HepG2 (cell line): ENCODE results near the gene PHIP. TPM values are rescaled to one million over a fixed set of nuclear protein-coding genes. Genes with fewer than 3 reads are reported as not detected.

Source experiments
- ATAC-seq: fragments of 200-7000 bp; cut with Tn5 transposase; 3 replicates; pipeline ENCODE4 v1.9.1; 2020; ENCODE audit warnings: mild to moderate bottlenecking, moderate library complexity
- BruUV-seq: library from RNA; stranded (reverse); fragments of 400-500 nt; replicated peaks from 2 replicates; lab custom pipeline; 2021; lab: Mats Ljungman, UMichigan
- CTCF ChIA-PET: fragments of 300-600 bp; formaldehyde crosslinking; extraction: SDS; loops from one replicate; lab custom pipeline; 2021; ENCODE audit warnings: low total read pairs, inconsistent platforms, low intra/inter-chr PET ratio; lab: Yijun Ruan, JAX
- POLR2A ChIA-PET: fragments of 350-600 bp; sonication (Branson Sonifier 250); formaldehyde crosslinking; loops from one replicate; lab custom pipeline; 2020; ENCODE audit warnings: antibody characterized with exemption, inconsistent platforms; lab: Yijun Ruan, JAX
- DNase-seq: peaks from one replicate; pipeline ENCODE4 v3.0.0-alpha.2; 2015; ENCODE audit warnings: low spot score
- FAIRE-seq: peaks from 3 replicates; lab custom pipeline; 2011; peaks lifted over from hg19 to GRCh38; lab: Jason Lieb, UNC
- H2AFZ ChIP-seq: one replicate; pipeline ENCODE4 v1.6.1; 2011; ENCODE audit warnings: low read length, inconsistent platforms
- H3K27ac ChIP-seq: fragments of 300-600 bp; 3 replicates; pipeline ENCODE4 v1.8.0; 2011; ENCODE audit warnings: mixed run types, mild to moderate bottlenecking, mixed read lengths, low read length, inconsistent platforms; ENCODE audit not compliant: insufficient read depth; ENCODE audit errors: extremely low read length
- H3K27me3 ChIP-seq, 2 experiments: fragments of 200-600 bp in 1 of 2; 2 replicates in 1 of 2; 3 replicates in 1 of 2; pipeline versions ENCODE4 v1.6.0 to v1.8.0; 2011; ENCODE audit warnings: low read length in 2 of 2, mild to moderate bottlenecking in 2 of 2, moderate library complexity in 2 of 2, inconsistent platforms in 1 of 2; ENCODE audit not compliant: insufficient read depth in 2 of 2, control insufficient read depth in 1 of 2
- H3K36me3 ChIP-seq, 2 experiments: fragments of 200-600 bp in 1 of 2; replicated peaks in 1 of 2; 2 replicates in 1 of 2; 3 replicates in 1 of 2; pipeline versions ENCODE4 v1.5.1 to v1.8.0; 2011; ENCODE audit warnings: low read length in 2 of 2, inconsistent platforms in 1 of 2; ENCODE audit not compliant: insufficient read depth in 2 of 2, control insufficient read depth in 1 of 2
- H3K4me1 ChIP-seq: 2 replicates; pipeline ENCODE4 v1.5.1; 2012; ENCODE audit warnings: low read length, inconsistent platforms; ENCODE audit not compliant: insufficient read depth
- H3K4me2 ChIP-seq: 2 replicates; pipeline ENCODE4 v1.6.0; 2011; ENCODE audit warnings: low read depth, low read length, inconsistent platforms
- H3K4me3 ChIP-seq, 3 experiments: fragments of 200-600 bp in 1 of 3; sonication (generic), shearing (Covaris generic) in 1 of 3; replicated peaks in 1 of 3; 2 replicates each; pipeline ENCODE4 v1.5.1; 2011 to 2016; ENCODE audit warnings: low read length in 3 of 3, inconsistent platforms in 2 of 3, low read depth in 2 of 3, mild to moderate bottlenecking in 2 of 3, control low read depth in 1 of 3, mixed read lengths in 1 of 3; ENCODE audit not compliant: insufficient read depth in 1 of 3
- H3K79me2 ChIP-seq: one replicate; pipeline ENCODE4 v1.6.1; 2011; ENCODE audit warnings: low read length, inconsistent platforms; ENCODE audit not compliant: insufficient read depth
- H3K9ac ChIP-seq: 2 replicates; pipeline ENCODE4 v1.6.0; 2011; ENCODE audit warnings: mild to moderate bottlenecking, low read depth, low read length, inconsistent platforms; ENCODE audit not compliant: insufficient read depth
- H3K9me3 ChIP-seq: 2 replicates; pipeline ENCODE4 v1.5.1; 2012; ENCODE audit warnings: mild to moderate bottlenecking, low read length
- H4K20me1 ChIP-seq: 2 replicates; pipeline ENCODE4 v1.6.0; 2011; ENCODE audit warnings: inconsistent platforms, mild to moderate bottlenecking, low read length, moderate library complexity; ENCODE audit not compliant: insufficient read depth
- CREBL2 ChIP-seq: sonication (generic); formaldehyde crosslinking; IDR thresholded peaks from 2 replicates; pipeline ENCODE4 v1.8.1; 2023; ENCODE audit warnings: missing genetic modification reagents, mild to moderate bottlenecking, borderline replicate concordance
- DDIT3 ChIP-seq: sonication (generic); formaldehyde crosslinking; IDR thresholded peaks from 2 replicates; pipeline ENCODE4 v1.4.0; 2020; ENCODE audit warnings: mild to moderate bottlenecking, missing genetic modification reagents
- EP300 ChIP-seq, 3 experiments: sonication (generic) in 1 of 3; formaldehyde crosslinking in 1 of 3; IDR thresholded peaks; 2 replicates each; pipeline versions ENCODE4 v1.5.1 to v1.6.1; 2011 to 2020; ENCODE audit warnings: low read depth in 2 of 3, low read length in 2 of 3, borderline replicate concordance in 1 of 3, improper control_type of control experiment in 1 of 3, mild to moderate bottlenecking in 1 of 3, missing genetic modification reagents in 1 of 3, moderate library complexity in 1 of 3
- GLMP ChIP-seq: sonication (generic); formaldehyde crosslinking; IDR thresholded peaks from 2 replicates; pipeline ENCODE4 v1.9.0; 2021; ENCODE audit warnings: missing genetic modification reagents, mild to moderate bottlenecking, borderline replicate concordance
- HNF4A ChIP-seq: sonication (generic); formaldehyde crosslinking; IDR thresholded peaks from 2 replicates; pipeline ENCODE4 v1.4.0; 2020; ENCODE audit warnings: missing genetic modification reagents
- NFE2 ChIP-seq: sonication (generic); formaldehyde crosslinking; IDR thresholded peaks from 2 replicates; pipeline ENCODE4 v1.4.0; 2020; ENCODE audit warnings: missing genetic modification reagents
- TFAP4 ChIP-seq: sonication (generic); IDR thresholded peaks from 2 replicates; pipeline ENCODE4 v1.6.1; 2016; ENCODE audit warnings: low read depth, borderline replicate concordance
- YEATS4 ChIP-seq: sonication (generic); formaldehyde crosslinking; IDR thresholded peaks from 2 replicates; pipeline ENCODE4 v1.4.0; 2020; ENCODE audit warnings: missing genetic modification reagents, borderline replicate concordance
- ZBTB33 ChIP-seq: sonication (generic); formaldehyde crosslinking; IDR thresholded peaks from 2 replicates; pipeline ENCODE4 v1.4.0; 2020; ENCODE audit warnings: missing genetic modification reagents
- ZBTB46 ChIP-seq: sonication (generic); formaldehyde crosslinking; IDR thresholded peaks from 2 replicates; pipeline ENCODE4 v1.4.0; 2020; ENCODE audit warnings: mild to moderate bottlenecking, missing genetic modification reagents, borderline replicate concordance
- ZEB1 ChIP-seq: IDR thresholded peaks from 2 replicates; pipeline ENCODE4 v1.6.1; 2012; ENCODE audit warnings: mild to moderate bottlenecking, low read depth, inconsistent platforms; ENCODE audit not compliant: insufficient replicate concordance
- ZFP91 ChIP-seq: sonication (generic); formaldehyde crosslinking; IDR thresholded peaks from 2 replicates; pipeline ENCODE4 v1.9.0; 2022; ENCODE audit warnings: missing genetic modification reagents, mild to moderate bottlenecking, borderline replicate concordance
- ZNF124 ChIP-seq: sonication (generic); formaldehyde crosslinking; IDR thresholded peaks from 2 replicates; pipeline ENCODE4 v1.4.0; 2020; ENCODE audit warnings: missing genetic modification reagents
- ZNF616 ChIP-seq: sonication (generic); formaldehyde crosslinking; IDR thresholded peaks from 2 replicates; pipeline ENCODE4 v1.5.0; 2020; ENCODE audit warnings: low read depth, mild to moderate bottlenecking, missing genetic modification reagents
- ZNF724P ChIP-seq: sonication (generic); formaldehyde crosslinking; IDR thresholded peaks from 2 replicates; pipeline ENCODE4 v1.8.0; 2022; ENCODE audit warnings: missing genetic modification reagents, borderline replicate concordance
- WGBS: methylation state at CpG from one replicate; pipeline ENCODE4 v1.1.6; 2017; ENCODE audit warnings: low lambda C conversion rate; 5-methylcytosine and 5-hydroxymethylcytosine counted together
- in situ Hi-C: cut with HindIII; loops from 2 replicates; pipeline ENCODE4 v1.10.0; 2017; ENCODE audit warnings: low pct_unique_long_range_greater_than_20kb; ENCODE audit not compliant: extremely low pct_ligation_motif_present
- intact Hi-C: fragments of 100-400 bp; cut with micrococcal nuclease; formaldehyde crosslinking; loops from one replicate; pipeline ENCODE4 v1.10.0; 2022; ENCODE audit not compliant: unreplicated experiment
- polyA plus RNA-seq, 8 experiments: library from polyadenylated mRNA; depleted of rRNA in 3 of 8; stranded (reverse) in 7 of 8; unstranded in 1 of 8; fragments of >200 nt; fragmentation: Illumina TruSeq in 4 of 8; extraction: Trizol in 4 of 8; gene quantifications; 2 replicates each; pipeline versions ENCODE4 v1.2.1 to v1.2.3, GENCODE V29; 2011 to 2016; ENCODE audit warnings: low read depth in 4 of 8, missing spikeins in 1 of 8, mixed read lengths in 1 of 8; ENCODE audit not compliant: insufficient read depth in 1 of 8
- total RNA-seq, 5 experiments: library from RNA; depleted of rRNA; stranded (reverse); fragments of >200 nt; fragmentation: Illumina TruSeq; extraction: Trizol; gene quantifications; 2 replicates each; pipeline ENCODE4 v1.2.3, GENCODE V29; 2016; ENCODE audit warnings: low read depth in 1 of 5

Gene PHIP
- total and polyA plus RNA-seq, 2 of the 13 experiments (the other 11 are each of a cell fraction or from before 2014, with no cell fraction given) = 6.5 to 23.5 TPM

- WGBS = 96% methylated on average over 1 of the region's 1 CpG
Observed at GRCh38 chr6:78942446-78942845, 135.6 kb downstream of the PHIP start.

More at GRCh38 chr6:78942446-78942845, 135.6 kb downstream of the PHIP start:
- Histone ChIP-seq H3K4me2 (no peak overlapping the region), H3K27me3 (no peaks in the 10 kb centered on the region)
- DNase-seq = no peak
- in situ Hi-C loops = no loop called here
- CTCF ChIA-PET = no interaction called here
- no peak for TF ChIP-seq YEATS4 (CRISPR knock-in tag)
- TF ChIP-seq EP300 (IDR thresholded peaks at IDR 0.05; ENCODE audit: low read depth in 2 of 2, low read length in 2 of 2) = no peak
- TF ChIP-seq EP300 (CRISPR knock-in tag; IDR thresholded peaks at IDR 0.05; ENCODE audit: borderline replicate concordance) = no peak
- TF ChIP-seq HNF4A = no peak
- TF ChIP-seq DDIT3 (CRISPR knock-in tag) = no peak
- no peak for TF ChIP-seq ZEB1
- TF ChIP-seq ZNF616 (CRISPR knock-in tag) = no peak
- no peak for TF ChIP-seq ZBTB46 (CRISPR knock-in tag)
- TF ChIP-seq ZNF724P = no peak
- no peak for TF ChIP-seq GLMP
- TF ChIP-seq CREBL2 (CRISPR knock-in tag) = no peak
- TF ChIP-seq ZNF124 (CRISPR knock-in tag) = no peak
- no peak for TF ChIP-seq ZFP91 (CRISPR knock-in tag)
- TF ChIP-seq NFE2 (CRISPR knock-in tag) = no peak
- no peak for TF ChIP-seq TFAP4
- no peak for TF ChIP-seq ZBTB33 (CRISPR knock-in tag)
- TF ChIP-seq, all 625 proteins: peak for 0
- no peaks in the 10 kb centered on the region for H4K20me1 ChIP-seq
- no peaks in the 10 kb centered on the region for H3K9me3 ChIP-seq
- intact Hi-C loops = no loop called here
- H3K4me3 ChIP-seq = no peak overlapping the region
- no TSS peak for BruUV-seq
- no peaks in the 10 kb centered on the region for H3K79me2 ChIP-seq
- POLR2A ChIA-PET = no interaction called here
- H3K27ac ChIP-seq = no peak overlapping the region
- no peak overlapping the region for H3K9ac ChIP-seq
- FAIRE-seq (no peak), ATAC-seq (no peak)
- no peak overlapping the region for H2AFZ ChIP-seq
- H3K4me1 ChIP-seq = no peaks in the 10 kb centered on the region
- H3K36me3 ChIP-seq = peaks cover 14 to 62% of the 10 kb centered on the region in 2 experiments
